HG03175 (cell line): ENCODE data around the gene RPP21.
"Not testable (repeated sequence)": the region's sequence is repeated elsewhere in the genome, so short reads cannot be mapped to it uniquely, and the experiment has no call there.

Source experiments
- ATAC-seq: cut with Tn5 transposase; IDR thresholded peaks from one replicate; pipeline ENCODE4 v1.9.1; 2021; ENCODE audit warnings: mild to moderate bottlenecking, moderate library complexity; ENCODE audit not compliant: unreplicated experiment

Gene RPP21

DNA sequence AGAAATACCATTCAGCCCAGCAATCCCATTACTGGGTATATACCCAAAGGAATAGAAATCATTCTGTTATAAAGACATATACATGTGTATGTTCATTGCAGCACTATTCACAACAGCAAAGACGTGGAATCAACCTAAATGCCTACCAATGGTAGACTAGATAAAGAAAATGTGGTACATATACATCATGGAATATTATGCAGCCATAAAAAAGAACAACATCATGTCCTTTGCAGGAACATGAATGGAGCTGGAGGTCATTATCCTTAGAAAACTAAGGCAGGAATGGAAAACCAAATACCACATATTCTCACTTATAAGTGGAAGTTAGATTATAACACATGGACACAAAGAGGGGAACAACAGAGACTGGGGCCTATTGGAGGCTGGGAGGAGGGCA is 24.3 kb downstream of the RPP21 start:
- ATAC-seq, result not testable (repeated sequence)

DNA sequence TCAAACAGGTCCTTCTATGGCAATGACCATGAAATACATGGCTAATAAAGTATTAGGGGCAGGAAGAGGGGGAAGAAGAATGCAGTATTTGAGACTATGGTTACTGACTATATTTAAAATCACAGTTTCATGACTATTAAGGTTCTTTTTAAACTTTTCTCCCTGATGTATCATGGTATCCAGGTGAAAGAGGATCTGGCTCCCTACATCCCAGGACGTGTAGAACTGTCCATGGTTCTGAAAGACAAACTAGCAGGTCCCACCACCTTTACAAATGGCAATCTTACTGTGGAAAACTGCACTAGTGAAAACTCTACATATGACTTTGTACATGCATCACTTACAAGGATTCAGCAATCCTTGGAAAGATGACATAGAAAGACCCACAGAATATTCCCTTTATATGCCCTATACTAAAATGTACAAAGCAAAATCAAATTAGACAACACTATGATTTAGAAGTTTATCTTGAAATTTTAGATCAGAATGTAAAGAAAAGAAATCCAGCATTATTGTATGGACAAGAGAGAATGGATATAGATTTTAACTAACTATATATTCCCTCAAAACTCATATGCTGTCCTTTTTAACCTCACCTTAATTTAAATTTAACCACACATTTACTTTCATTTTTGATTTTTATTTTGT is 33.5 kb downstream of the RPP21 start:
- ATAC-seq, result no peak

DNA sequence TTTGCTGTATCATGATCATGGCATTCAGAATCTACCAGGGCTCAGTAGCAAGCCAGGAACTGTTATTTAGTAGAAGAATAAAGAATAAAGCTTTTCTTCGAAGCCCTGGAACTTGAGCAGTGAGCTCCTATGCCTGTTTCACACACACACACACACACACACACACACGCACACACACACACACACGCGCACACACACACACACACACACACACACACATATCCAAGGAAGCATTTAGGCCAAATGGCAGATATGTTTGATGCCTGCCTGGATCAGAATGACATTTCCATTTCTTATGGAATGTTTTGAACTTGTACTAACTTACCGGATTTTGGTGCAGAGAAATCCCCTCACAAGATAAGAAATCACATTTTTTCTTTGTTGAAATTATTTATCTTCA is 35.5 kb downstream of the RPP21 start:
- ATAC-seq, result no peak

DNA sequence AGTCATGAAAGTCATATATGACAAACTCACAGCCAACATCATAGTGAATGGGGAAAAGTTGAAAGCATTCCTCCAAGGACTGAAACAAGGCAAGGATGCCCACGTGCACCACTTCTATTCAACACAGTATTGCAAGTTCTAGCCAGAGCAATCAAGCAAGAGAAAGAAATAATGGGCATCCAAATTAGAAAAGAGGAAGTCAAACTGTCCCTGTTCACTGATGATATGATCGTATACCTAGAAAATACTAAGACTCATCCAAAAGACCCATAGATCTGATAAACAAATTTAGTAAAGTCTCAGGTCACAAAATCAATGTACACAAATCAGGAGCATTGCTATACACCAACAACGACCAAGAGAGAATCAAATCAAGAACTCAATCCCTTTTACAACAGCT is 41.2 kb downstream of the RPP21 start:
- no peak for ATAC-seq

DNA sequence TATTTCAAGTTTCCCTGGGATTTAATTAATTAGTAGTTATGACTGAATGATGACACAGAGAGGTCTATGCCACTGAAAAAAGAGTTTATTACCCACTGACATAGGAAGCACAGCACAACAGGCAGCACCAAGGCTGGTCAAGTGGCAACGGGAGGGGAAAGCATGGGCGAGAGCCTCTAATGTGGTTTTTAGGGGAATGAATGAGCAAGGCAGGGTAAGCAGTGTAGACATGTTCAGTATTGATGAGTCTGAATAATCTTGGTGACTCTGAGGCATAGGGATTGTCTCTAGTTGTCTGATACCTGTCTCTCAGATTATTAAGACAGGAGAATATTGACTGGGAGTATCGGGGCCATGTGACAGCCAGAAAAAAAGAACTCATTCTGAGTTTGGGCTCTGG is 46.3 kb downstream of the RPP21 start:
- no peak for ATAC-seq

DNA sequence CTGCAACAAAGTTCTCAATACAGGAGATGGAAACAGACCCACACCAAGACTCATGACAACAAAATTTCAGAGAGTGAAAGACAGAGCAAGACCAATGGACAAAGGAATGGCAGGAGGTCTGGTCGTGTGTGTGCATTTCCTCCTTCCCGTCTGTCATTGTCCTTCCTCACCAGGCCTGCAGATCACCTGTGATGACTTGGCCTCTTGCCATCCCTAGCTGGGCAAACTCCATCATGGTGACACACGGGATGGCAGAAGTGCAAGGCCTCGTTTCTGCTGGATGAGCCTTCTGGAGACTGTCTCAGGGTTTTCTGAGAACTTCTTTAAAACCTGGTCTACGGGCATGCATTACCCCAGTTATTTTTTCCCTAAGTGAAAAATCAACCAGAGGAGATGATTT is 49.2 kb downstream of the RPP21 start:
- no peak for ATAC-seq
